CD4-positive, alpha-beta T cell treated with Interleukin-4 for 1 hour (primary cell): Measurements from ENCODE around the gene ZNF154.

ENCODE experiments used
- DNase-seq, 2 donors: peaks; one replicate each; pipeline ENCODE4 v3.0.0-alpha.2; 2020 to 2022

The ZNF154 gene

GRCh38 chr19:57672466-57672865 lies 36.5 kb downstream of the ZNF154 start:
- DNase-seq, result no peak

- DNase-seq, result no peak
Measured at GRCh38 chr19:57671124-57671895, 37.7 kb downstream of the ZNF154 start.

DNA sequence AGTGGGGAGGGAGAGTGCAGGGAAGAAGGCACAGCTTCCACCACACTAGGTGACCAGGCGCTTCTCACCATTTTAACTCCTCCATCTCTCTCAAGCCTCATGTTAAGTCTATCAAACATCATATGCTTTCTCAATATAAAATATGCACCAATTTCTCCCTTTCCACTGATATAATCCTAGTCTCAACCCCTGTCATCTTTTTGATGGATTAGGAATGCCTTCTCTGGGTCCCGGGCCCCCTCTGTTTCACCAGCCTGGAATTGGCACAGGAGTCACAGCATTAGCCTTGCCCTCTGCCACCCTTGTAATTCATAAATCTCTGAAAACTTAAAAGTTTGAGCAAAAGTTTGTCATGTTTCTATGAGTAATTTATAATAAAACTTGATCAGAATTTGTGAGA lies 40.4 kb downstream of the ZNF154 start, which contains the start of gene ZSCAN4:
ZSCAN4 (plus strand) TSS at position 301 of the 400 bp plus-strand sequence. CDS start 7,211 bp downstream, outside the sequence.
- no peak for DNase-seq

DNA sequence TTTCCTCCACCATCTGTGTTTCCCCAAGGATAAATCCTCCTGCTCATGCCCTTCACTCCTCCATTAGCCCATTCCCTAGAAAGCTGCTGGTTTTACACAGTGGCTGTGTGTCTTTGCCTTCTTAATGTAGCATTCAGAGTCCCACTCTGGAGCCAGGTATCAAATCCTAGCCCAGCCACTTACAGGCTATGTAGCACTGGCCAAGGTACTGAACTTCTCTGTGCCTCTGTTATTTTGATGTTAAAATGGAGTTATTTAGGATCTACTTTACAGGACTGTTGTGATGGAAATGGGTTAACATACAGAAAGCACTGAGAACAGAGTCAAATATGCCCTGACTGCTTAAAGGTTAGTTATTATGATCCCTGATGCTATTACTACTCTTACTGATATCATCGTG lies 41.8 kb downstream of the ZNF154 start:
- DNase-seq, result no peak

DNA sequence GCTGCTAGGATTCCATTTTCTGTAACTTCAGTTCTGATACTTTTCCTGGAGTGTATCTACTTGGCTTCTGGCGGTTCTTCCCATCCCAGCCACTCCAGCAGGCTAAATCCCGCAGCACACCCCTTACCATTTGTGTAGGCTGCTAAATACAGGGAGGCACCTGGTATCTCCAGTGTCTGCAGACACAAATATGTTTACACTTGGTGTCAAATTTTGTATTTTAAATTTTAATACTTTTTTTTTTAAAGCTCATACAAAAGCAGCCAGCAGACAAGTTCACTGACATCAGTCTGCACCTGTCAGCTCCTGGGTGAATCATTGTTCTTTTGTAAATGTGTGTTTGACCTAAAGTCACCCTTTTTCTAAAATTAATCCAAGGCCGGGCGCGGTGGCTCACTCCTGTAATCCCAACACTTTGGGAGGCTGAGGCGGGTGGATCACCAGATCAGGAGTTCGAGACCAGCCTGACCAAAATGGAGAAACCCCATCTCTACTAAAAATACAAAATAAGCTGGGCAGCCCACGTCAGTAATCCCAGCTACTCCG lies 43.7 kb downstream of the ZNF154 start:
- DNase-seq, result no peak

DNA sequence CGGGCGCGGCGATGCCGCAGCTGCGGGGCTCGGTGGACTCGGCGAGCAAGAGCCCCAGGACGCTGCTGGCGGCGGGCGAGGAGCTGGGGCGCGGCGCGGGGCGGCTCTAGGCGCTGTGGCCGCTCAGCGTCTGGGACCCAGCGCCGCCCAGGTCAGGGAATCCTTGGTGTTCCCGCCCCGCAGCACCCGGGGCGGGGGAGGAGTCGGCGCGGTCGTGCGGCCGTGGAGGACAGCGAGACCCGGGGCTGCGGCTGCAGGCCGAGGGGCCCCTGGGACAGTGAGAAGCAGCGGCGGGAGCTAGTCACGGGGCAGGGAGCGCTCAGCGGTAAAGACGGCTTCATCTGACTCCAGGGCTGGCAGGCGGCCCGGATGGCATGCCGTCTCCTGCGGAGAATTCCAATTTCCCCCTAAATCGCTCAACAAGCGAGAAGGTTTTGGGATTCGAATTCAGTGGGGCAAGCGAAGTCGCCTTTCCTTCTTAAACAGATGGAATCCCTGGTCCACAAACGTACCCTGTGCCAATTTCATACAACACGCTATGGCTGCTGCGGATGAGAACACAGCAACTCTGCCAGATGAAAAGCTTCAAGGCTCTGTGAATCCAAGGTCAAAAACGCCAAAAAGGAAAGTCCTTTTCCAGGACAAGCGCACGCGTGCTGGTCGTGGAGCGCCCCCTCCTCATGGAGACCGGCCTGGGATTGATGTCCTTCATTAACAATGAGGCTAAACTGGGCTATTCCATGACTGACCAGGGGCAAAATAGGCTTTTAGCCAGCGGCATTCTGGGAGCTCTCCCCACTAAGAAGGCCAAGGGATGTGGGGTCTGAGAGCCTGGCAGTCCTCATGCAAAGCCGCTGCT lies 44.5 kb downstream of the ZNF154 start:
- no peak for DNase-seq

GRCh38 chr19:57656346-57656745 lies 52.7 kb downstream of the ZNF154 start:
- no peak for DNase-seq

DNA sequence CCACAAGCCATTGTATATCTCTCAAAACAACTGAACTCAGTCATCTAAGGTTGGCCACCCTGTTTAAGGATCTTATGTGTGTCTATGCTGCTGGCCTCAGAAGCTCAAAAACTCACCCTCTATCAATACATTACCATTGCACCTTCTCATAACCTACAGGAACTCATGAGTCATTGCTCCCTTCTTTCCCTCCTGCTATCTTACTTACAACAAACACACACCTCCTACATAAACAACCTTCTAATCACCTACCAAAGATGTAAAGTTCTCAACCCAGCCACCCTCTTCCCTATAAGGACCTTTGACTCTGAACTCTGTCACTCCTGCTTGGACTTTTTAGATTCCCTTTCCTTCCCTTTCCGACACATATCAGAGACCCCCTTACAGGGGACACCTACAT lies 53.6 kb downstream of the ZNF154 start:
- no peak for DNase-seq

DNA sequence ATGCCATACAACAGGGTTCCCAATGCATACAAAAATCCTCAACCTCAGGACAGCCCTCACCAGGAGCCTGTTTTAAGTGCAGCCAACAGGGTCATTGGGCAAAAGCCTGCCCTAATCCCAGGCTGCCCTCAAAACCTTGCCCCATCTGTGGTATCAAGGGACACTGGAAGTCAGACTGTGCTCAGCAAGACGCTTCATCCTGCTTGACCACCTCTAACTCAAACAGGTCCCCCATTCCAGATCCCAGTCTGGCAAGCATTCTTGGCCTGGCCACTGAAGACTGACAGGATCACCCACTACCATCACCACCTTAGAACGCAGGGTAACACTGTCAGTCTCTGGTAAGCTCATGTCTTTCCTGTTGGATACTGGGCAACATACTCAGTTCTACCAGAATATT lies 55.3 kb downstream of the ZNF154 start:
- DNase-seq, result no peak

DNA sequence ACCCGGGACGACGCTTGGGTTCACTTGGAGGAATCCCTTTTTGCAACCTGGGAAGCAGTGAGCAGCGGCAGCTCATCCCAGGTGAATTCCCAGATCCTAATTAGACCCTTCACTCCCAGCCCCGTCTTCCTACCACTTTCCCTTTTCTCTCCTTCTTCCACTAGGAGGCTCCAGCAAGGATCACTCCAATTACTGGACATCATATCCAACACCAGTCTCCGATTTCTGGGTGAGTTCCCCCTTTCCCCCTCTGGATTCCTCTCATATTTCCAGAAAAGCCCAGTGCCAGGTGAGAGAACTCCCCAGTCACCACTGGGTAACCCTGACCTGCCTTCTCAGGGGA lies 57.4 kb downstream of the ZNF154 start:
- no peak for DNase-seq

- no peak for DNase-seq
Measured at GRCh38 chr19:57648331-57649003, 60.5 kb downstream of the ZNF154 start.
